ENCODE data around the gene GALNT10. TPM values are rescaled to one million over a fixed set of nuclear protein-coding genes. Genes with fewer than 3 reads are reported as not detected.

The GALNT10 gene
- total and polyA plus RNA-seq, 9 of the 15 experiments (the other 6 are each of a cell fraction or from before 2014, with no cell fraction given): 4.6 to 37.1 (median 13.3) TPM

- H3K4me1 ChIP-seq (replicated peaks in 1 of 2; ENCODE audit: control insufficient read depth in 2 of 2, insufficient read depth in 2 of 2, low read length in 2 of 2): peaks cover 0 to 6% of the 10 kb centered on the region in 2 experiments; a peak in 3 of 5 replicates
- no peak overlapping the region for H3K4me3 ChIP-seq
- no peak overlapping the region for H3K27ac ChIP-seq (ENCODE audit: extremely low read depth, low read depth, low read length)
- no peak overlapping the region for H2AFZ ChIP-seq (ENCODE audit: low read depth, low read length)
- ChIA-PET CTCF (ENCODE audit: low intra/inter-chr PET ratio) (no interaction called here), POLR2A (interaction anchor here (1.7 kb wide), 1 partner anchor 12 kb away, joined by 3 read pairs; no protein-coding TSS in a partner anchor)
- no peaks in the 10 kb centered on the region for H4K20me1 ChIP-seq (replicated peaks; ENCODE audit: control insufficient read depth, insufficient read depth, low read length)
- H3K36me3 ChIP-seq (ENCODE audit: control insufficient read depth, insufficient read depth, low read length): peaks cover 26% of the 10 kb centered on the region; the same call in 2 of the 3 replicates
- no peak overlapping the region for H3K4me2 ChIP-seq (ENCODE audit: insufficient read depth, low read length)
- intact Hi-C loops (cut with micrococcal nuclease): no loop called here
- in situ Hi-C loops (cut with MboI): loop anchor here (5.0 kb wide), 1 partner anchor 338 kb away; no protein-coding TSS in a partner anchor
- no peaks in the 10 kb centered on the region for H3K27me3 ChIP-seq (ENCODE audit: control insufficient read depth in 2 of 2, insufficient read depth in 2 of 2, low read length in 2 of 2)
- FAIRE-seq: no peak
- no peak overlapping the region for H3K9ac ChIP-seq (ENCODE audit: insufficient read depth in 1 of 2, low read depth in 2 of 2, low read length in 2 of 2)
- no TSS peak for BruUV-seq (replicated peaks)
- H3K9me3 ChIP-seq (replicated peaks; ENCODE audit: control insufficient read depth, insufficient read depth, low read depth, low read length): no peaks in the 10 kb centered on the region
- no peak for TF ChIP-seq KDM2B (CRISPR knock-in tag; IDR thresholded peaks at IDR 0.05)
- ATAC-seq: no peak
- no peaks in the 10 kb centered on the region for H3K9me1 ChIP-seq (ENCODE audit: control insufficient read depth, insufficient read depth, low read length)
- no peak for DNase-seq (ENCODE audit: extremely low read depth in 1 of 4, low spot score in 3 of 4)
- H3K79me2 ChIP-seq (ENCODE audit: control insufficient read depth, insufficient read depth, low read length): no peaks in the 10 kb centered on the region
Observed at GRCh38 chr5:154410008-154410407, 219.5 kb downstream of the GALNT10 start.

GRCh38 chr5:154410786-154411185, 220.3 kb downstream of the GALNT10 start:
- Histone ChIP-seq H4K20me1 (replicated peaks; ENCODE audit: control insufficient read depth, insufficient read depth, low read length) (no peaks in the 10 kb centered on the region), H3K27ac (ENCODE audit: extremely low read depth, low read depth, low read length) (no peak overlapping the region), H3K9ac (ENCODE audit: insufficient read depth in 1 of 2, low read depth in 2 of 2, low read length in 2 of 2) (no peak overlapping the region), H2AFZ (ENCODE audit: low read depth, low read length) (no peak overlapping the region), H3K27me3 (ENCODE audit: control insufficient read depth in 2 of 2, insufficient read depth in 2 of 2, low read length in 2 of 2) (no peaks in the 10 kb centered on the region), H3K4me1 (replicated peaks in 1 of 2; ENCODE audit: control insufficient read depth in 2 of 2, insufficient read depth in 2 of 2, low read length in 2 of 2) (no peaks in the 10 kb centered on the region; a peak in 1 of 5 replicates), H3K9me3 (replicated peaks; ENCODE audit: control insufficient read depth, insufficient read depth, low read depth, low read length) (no peaks in the 10 kb centered on the region), H3K4me3 (no peak overlapping the region), H3K79me2 (ENCODE audit: control insufficient read depth, insufficient read depth, low read length) (no peaks in the 10 kb centered on the region), H3K4me2 (ENCODE audit: insufficient read depth, low read length) (no peak overlapping the region), H3K36me3 (ENCODE audit: control insufficient read depth, insufficient read depth, low read length) (peaks cover 26% of the 10 kb centered on the region; the same call in 2 of the 3 replicates), H3K9me1 (ENCODE audit: control insufficient read depth, insufficient read depth, low read length) (no peaks in the 10 kb centered on the region)
- TF ChIP-seq ZBTB7A (IDR thresholded peaks at IDR 0.05; ENCODE audit: borderline replicate concordance, control insufficient read depth, low read depth, low read length): no peak
- TF ChIP-seq ARNT (IDR thresholded peaks at IDR 0.05): no peak
- ChIA-PET CTCF (ENCODE audit: low intra/inter-chr PET ratio) (no interaction called here), POLR2A (interaction anchor here (0.6 to 1.7 kb wide), 2 partner anchors 11 to 50 kb away, joined by 3 read pairs; no protein-coding TSS in a partner anchor)
- no peak for ATAC-seq
- intact Hi-C loops (cut with micrococcal nuclease): no loop called here
- FAIRE-seq: no peak
- no TSS peak for BruUV-seq (replicated peaks)
- 78% methylated on average over 6 of the region's 6 CpGs for WGBS (ENCODE audit: insufficient coverage, low coverage, missing lambda C conversion rate)
- DNase-seq (ENCODE audit: extremely low read depth in 1 of 4, low spot score in 3 of 4): no peak
- in situ Hi-C loops (cut with MboI): loop anchor here (5.0 kb wide), 1 partner anchor 338 kb away; no protein-coding TSS in a partner anchor

Measured in K562 (cell line).